Measurements from ENCODE around the gene CCS.
"Not testable (repeated sequence)": the region's sequence is repeated elsewhere in the genome, so short reads cannot be mapped to it uniquely, and the experiment has no call there.

Gene CCS, protein sequence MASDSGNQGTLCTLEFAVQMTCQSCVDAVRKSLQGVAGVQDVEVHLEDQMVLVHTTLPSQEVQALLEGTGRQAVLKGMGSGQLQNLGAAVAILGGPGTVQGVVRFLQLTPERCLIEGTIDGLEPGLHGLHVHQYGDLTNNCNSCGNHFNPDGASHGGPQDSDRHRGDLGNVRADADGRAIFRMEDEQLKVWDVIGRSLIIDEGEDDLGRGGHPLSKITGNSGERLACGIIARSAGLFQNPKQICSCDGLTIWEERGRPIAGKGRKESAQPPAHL

GRCh38 chr11:66592457-66593302, at the start of gene CCS, which contains the start of gene CCDC87:
Gene CCS (plus strand): TSS chr11:66593185. CDS start chr11:66593262, 77 bp downstream.
Gene CCDC87 (minus strand): TSS chr11:66593063. CDS start chr11:66593015, 48 bp downstream.
- DNase-seq, result peak; percentile 97

- DNase-seq, result peak; percentile 77
These were observed 49.5 kb upstream of the CCS start for GRCh38 chr11:66543263-66544107.

DNA sequence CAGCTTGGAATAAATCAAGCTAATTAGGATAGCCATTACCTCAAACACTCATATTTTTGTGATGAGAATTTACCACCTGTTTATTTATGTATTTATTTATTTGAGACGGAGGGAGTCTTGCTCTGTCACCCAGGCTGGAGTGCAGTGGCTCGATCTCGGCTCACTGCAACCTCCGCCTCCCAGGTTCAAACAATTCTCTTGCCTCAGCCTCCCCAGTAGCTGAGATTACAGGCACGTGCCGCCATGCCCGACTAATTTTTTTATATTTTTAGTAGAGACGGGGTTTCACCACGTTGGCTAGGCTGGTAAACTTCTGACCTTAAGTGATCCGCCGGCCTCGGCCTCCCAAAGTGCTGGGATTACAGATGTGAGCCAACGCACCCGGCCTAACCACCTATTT, 48.0 kb upstream of the CCS start:
- not testable (repeated sequence) for DNase-seq

DNA sequence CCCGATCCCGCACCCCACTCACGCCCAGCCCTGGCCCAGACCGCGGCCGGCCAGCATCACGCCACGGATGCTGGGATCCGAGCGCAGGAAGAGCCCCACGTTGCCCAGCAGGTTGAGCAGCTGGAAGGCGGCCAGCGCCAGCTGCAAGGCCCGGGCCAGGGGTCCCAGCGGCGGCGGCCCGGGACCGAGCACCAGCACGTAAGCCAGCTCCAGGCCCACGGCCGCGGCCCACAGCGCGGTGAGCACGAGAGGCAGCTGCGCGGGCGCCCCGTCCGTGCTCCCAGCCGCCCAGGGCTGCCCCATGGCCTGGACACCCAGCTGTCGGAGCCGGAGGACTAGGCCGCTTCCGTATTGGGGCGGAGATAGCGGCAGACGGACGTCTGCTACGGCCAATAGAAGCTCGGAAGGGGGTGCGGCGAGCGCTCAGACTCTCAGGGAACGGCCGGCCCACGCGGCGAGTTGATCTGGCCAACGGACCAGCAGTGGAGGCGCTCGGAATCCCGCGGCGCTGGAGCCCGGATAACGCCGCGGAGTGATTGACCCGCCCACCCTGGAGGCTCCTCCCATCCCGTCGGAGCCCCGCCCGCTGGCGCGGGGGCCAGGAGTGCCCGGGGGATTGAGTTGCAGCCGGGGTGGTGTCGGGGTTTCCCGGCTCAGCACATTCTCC, 47.2 kb upstream of the CCS start, which contains the start of gene ZDHHC24:
Gene ZDHHC24, minus strand, starts transcription at position 348 of the 667 bp plus-strand sequence. Its CDS starts 45 bp downstream, at position 303.
- DNase-seq, result peak; percentile 95

- peak; percentile 73 for DNase-seq
These were observed 46.5 kb upstream of the CCS start, which contains the start of gene ACTN3 for GRCh38 chr11:66546368-66546965. Gene ACTN3 (plus strand): TSS chr11:66546903. CDS start chr11:66546938, 35 bp downstream.

GRCh38 chr11:66546966-66547661, 45.9 kb upstream of the CCS start:
- no peak for DNase-seq

DNA sequence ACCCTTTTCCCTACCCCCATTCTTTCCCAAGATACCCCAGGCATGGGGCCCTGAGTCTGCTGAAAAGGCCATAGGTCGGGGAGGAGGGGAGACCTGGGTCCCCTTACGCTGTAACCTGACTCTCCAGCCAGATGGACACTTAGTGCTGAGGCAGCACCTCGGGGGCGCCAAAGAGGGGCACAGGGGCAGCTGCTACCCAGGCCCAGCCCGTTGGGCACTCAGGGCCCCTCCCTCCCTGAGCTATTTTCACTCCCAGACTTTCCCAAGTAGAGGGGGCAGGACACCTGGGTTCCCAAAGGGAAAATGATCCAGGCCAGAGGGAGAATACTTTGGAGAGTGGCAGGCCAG, 45.3 kb upstream of the CCS start:
- no peak for DNase-seq

GRCh38 chr11:66548041-66548440, 44.9 kb upstream of the CCS start:
- no peak for DNase-seq

DNA sequence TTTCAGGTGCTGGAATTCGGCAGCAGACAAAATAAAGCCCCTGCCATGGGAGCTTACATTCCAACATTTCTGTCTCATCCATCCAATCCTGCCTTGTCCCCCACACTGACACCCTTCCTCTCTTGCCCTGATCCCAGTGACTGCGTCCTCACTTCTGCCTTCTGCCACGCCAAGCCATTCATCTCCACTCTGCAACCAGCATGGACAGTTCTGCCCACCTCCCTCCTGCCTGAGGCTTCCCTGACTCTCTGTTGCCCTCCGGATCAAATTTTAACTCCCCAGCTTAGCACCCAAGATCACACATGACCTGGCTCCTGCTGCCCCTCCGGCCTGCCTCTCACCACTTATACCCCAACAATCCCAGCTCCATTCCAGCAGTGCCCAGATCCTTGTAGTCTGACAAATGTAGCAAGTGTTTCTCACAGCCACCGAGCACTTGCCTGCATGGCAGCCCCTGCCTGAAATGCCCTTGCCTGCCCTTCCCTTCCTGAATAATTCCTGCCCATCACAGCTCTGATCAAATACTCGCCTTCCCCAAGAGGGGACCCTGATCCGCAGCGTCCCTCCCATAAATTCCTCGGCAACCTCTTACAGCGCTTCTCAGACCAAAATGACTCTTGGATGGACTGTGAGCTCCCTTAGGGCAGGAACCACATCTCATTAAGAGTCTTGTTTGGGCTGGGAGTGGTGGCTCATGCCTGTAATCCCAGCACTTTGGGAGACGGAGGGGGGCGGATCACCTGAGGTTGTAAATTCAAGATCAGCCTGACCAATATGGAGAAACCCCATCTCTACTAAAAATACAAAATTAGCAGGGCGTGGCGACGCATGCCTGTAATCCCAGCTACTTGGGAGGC, 44.0 kb upstream of the CCS start:
- DNase-seq, result no peak

- no peak for DNase-seq
These were observed 43.3 kb upstream of the CCS start for GRCh38 chr11:66549696-66550095.

DNA sequence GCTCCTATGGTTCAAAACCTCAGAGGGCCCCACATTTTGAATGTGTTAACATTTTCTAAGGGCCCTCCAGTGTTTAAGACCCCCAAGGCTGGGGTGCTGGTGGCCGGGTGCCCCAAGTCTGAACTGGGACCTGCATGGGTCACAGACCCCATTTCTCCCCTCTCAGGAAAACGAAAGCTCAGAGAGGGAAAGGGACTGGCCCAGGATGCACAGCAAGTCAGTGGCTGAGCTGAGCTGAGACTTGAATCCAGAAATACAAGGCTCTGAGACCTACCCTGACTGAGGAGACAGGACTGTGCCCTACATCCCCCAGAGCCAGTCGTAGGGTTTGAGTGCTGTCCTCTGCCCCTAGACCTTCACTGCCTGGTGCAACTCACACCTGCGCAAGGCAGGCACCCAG, 42.1 kb upstream of the CCS start:
- no peak for DNase-seq

GRCh38 chr11:66554602-66555001, 38.4 kb upstream of the CCS start:
- DNase-seq, result no peak

DNA sequence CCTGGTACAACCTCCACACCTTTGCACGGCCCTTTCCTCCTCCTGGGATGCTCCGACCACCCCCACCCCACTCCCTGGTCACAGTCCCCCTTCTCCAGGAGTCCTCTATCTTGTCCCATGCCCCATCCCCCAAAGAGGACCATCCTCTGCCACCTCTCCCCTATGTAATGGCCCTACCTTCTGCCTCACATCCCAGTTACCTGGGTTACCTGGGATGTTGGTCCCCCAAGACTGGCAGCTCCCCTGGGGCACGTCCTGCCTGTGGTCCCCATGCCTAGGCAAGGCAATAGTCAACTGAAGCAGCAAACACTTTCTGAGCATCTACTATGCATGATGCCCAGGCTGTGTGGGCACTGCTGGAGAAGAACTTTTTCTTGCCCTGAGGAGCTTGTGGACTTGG, 37.6 kb upstream of the CCS start:
- DNase-seq, result no peak

- DNase-seq, result no peak
These were observed 36.9 kb upstream of the CCS start for GRCh38 chr11:66556086-66556485.

DNA sequence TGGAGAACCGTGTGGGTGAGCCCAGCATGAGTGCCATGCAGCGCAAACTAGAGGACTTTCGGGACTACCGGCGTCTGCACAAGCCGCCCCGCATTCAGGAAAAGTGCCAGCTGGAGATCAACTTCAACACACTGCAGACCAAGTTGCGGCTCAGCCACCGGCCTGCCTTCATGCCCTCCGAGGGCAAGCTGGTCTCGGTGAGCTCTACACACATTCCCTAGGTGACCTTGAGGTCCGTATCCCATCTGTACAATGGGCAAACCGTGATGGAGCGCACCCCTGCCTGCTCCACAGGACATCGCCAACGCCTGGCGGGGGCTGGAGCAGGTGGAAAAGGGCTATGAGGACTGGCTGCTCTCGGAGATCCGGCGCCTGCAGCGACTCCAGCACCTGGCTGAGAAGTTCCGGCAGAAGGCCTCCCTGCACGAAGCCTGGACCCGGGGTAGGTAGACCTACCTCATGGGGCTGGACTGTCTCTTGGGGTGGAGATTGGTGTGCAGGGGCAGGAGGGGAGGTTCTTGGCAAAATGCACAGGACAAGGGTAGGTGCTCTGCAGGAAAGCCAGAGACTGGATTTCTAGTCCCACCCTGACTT, 35.2 kb upstream of the CCS start:
- DNase-seq, result no peak

- no peak for DNase-seq
These were observed 33.7 kb upstream of the CCS start for GRCh38 chr11:66559142-66559865.

DNA sequence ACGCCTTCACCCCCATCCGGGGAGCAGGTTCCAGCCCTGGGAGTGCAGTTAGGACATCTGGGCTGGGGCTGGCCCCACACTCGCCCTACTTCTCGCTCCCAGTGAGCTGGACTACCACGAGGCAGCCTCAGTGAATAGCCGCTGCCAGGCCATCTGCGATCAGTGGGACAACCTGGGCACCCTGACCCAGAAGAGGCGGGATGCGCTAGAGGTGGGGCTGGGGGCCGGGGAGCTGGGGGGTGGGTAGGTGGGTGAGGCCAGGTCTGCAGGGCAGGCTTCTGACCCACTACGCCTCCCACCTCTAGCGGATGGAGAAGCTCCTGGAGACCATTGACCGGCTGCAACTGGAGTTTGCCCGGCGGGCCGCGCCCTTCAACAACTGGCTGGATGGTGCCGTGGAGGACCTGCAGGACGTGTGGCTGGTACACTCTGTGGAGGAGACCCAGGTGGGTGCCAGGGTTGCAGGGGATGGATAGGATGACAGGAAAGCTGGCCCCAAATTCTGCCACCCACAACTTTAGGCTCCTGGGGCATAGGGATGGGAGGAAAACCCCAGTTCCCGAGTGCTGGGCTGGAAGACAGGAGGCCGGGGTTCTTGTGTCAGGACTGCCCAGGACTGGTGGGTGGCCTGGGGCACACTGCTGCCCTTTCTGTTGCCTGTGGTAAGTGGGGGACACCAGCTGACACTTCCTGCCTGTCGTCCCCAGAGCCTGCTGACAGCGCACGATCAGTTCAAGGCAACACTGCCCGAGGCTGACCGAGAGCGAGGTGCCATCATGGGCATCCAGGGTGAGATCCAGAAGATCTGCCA, 32.9 kb upstream of the CCS start:
- DNase-seq, result no peak
